AML-193 (cell line): ENCODE data around the gene KLK11.

ENCODE experiments used
- DNase-seq, 2 experiments: peaks; one replicate each; lab custom pipeline; 2025; lab: John Stamatoyannopoulos, UW

Gene KLK11

DNA sequence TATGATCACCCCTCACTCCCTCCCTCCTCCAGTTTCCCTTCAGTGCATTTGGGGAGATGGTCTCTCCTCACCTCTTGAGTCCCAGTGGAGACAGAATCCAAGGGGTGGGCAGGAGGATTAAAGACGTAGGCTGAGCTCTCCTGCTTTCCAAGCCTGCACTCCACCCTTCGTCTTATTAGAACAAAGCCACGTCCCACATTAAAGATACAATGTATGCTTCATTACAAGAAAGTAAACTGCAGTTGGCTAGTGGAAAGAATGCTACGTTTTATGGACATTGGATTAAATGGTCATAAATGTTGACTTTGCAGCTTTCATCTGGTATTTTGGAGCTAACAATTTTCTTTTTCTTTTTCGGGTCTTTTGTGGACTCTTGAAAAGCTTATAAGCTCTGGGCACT, 1.5 kb upstream of the KLK11 start:
- DNase-seq, result no peak

DNA sequence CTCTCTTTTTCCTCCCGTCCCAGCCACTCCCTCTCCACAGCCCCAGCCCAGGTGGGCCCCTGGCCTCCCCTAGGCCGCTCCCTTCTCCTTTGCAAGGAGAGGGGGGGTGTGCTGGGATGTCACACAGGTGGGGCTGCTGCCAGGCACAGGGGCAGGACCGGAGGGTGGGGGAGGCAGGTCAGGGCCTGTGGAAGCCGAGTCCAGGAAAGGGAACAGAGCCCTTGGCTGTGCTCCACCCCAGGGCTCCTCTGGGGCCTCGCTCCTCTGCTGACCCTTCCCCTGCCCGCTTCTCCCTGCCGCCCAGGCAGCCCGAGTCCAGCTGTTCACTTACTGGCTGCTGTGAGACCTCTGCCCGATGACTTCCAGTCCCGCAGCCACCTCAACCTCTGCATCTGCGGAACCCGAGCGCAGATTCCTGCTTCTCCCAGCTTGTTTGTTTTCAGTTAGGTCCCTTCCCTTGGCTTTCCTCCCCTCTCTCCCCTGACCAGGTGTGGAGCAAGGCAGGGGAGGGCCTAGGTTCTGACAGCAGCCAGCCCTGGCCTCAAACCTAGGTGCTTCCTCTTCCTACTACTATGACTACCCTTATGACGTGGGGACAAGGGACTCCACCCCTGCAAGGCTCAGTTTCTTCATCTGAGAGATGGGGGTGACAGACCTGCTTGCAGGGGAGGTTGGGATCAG, 850 bp upstream of the KLK11 start:
- DNase-seq, result no peak

DNA sequence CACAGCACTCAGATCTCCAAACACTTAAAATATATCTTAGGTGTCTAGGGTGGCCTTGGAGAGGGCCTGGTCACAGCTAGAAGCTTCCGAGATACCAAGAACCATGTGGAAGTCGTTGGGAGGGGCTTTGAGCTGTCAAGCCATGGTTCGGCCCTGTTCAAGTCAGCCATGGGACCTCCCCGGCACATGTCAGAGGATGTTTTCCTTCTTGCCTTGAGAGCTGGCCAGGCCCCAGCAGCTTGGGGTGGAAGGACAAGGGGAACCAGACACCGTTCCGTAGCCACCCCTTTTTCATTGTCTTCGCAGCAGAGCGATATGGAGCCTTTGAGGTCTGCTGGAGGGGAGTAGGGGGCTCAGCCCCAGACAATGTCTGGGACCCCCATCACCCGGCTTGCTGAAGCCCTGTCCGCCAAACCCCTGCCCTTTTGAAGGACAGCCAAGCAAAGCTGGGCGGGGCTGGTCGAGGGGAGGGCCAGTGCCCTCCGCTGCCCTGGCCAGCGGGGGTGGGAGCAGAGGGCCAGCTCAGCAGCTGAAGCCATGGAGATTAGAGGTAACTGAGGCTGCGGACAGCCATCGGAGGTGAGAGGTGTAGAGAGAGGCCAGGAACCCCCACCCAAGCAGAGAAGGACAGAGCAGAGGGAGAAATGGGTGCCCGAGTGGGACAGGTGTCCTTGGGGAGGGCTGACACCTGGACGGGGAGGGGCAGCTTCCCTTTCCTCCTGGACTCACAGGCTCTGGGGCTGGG, 435 bp downstream of the KLK11 start:
- DNase-seq, result no peak

DNA sequence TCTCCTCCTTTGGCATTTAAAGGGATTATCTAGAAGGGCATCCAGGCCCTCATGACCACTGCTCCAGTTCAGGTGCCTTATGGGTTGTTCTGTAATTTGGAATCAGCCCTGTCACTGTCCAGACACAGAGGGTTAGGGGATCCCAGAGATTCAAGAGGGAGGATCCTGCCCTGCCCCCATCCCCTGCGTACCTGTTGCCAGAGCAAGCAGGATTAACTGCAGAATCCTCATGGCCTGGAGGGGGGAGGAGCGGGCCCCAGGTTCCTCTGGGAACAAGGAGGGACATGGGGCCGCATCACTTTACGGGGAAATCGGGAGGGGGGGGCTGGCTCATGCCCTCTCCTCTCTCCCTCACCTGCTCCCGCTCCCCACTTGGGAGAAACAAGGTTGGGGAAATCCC, 1.0 kb downstream of the KLK11 start:
- DNase-seq, result no peak

DNA sequence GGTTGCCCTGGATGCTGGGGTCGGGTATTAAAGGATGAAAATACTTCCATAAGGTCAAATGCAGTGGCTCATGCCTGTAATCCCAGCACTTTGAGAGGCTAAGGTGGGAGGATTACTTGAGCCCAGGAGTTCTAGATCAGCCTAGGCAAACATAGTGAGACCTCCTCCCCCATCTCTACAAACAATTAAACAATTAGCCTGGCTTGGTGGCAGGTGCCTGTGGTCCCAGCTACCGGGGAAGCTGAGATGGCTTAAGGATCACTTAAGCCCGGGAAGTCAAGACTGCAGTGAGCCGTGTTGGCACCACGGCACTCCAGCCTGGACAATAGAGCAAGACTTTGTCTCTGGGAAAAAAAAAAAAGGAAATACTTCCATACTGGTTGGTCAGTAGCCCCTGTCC, 1.5 kb downstream of the KLK11 start:
- DNase-seq, result no peak

DNA sequence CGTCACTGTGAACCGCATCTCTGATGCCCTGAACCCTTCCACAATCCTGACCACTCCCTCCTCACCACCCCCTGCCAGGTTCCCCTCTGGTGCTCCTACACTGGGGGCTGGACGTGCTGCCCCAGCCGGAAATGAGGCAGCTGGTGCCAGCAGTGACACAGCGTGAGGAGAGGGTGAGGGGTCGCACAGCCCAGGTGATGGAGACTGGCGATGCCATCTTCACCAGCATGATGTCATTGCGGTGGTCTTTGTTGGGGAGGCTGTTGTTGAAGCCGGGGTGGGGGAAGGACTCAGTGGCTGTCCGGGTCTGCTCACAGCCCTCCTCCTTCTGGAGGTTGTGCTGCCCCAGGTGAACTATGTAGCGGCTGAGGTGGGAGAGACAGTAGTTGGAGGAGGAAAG, 2.5 kb downstream of the KLK11 start:
- DNase-seq, result no peak

DNA sequence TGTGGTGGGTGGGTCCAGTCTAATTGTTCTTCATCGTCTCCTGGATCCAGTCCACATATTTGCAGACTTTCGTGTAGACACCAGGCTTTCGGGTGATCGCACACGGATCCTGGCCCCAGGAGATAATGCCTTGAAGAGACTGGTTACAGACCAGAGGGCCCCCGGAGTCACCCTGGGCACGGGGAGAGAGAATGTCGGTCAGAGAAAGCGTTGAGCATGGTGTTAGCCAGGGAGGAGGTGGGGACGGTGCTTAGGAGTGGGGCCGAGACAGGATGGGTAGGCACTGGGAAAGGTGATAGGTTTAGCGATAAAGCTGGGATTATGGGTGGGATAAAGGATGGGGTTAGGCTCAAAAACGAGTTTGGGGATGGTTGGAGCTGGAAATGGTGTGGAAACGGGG, 3.9 kb downstream of the KLK11 start:
- no peak for DNase-seq

DNA sequence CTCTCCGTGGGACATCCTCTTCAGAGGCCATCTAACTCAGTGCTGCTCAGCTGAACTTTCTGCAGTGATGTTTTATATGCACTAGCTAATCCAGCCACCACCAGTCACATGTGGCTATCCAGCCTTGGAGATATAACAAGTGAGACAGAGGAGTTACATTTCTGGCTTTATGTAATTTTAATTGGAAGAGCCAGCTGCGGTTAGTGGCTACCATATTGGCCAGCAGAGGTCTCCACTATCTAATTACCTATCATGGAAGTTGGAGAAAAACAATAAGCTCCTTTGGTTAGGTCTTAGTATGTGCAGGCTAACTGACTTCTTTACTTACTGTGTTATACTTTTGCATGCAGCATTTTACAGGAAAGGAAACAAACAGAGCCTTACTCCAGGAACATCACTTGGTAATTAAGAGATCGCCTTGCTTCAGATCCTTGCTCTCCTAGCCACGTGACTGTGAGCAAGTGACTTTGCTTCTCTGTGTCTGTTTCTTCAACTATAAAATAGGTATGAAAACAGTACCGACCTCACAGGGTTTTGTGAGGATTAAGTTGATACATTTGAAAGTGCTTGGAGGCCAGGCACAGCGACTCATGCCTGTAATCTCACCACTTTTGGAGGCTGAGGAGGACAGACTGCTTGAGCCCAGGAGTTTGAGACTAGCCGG, 5.3 kb downstream of the KLK11 start:
- DNase-seq, result peak; percentile 35 to 70

DNA sequence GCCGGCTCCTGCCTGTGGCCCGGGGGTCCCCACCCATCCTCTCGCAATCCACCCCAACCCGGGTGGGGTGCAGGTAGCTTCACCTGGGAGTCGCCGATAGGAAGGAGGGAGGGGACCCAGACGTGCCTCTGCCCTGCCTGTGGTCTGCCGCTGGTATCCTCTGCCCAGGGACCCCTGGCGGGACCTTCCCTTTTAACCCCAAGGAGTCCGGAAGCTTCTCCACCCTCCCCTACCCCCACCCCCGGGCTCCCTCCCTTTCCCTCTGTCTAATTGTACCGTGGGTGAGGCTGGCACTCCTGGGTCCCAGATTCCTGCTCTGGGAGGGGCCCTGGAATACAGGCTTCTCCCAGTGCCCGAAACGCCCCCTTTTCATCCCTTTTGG, 6.9 kb downstream of the KLK11 start, which contains the start of gene KLK10:
KLK10 (minus strand) TSS at position 166 of the 382 bp plus-strand sequence. CDS start 579 bp downstream, outside the sequence.
- no peak for DNase-seq

DNA sequence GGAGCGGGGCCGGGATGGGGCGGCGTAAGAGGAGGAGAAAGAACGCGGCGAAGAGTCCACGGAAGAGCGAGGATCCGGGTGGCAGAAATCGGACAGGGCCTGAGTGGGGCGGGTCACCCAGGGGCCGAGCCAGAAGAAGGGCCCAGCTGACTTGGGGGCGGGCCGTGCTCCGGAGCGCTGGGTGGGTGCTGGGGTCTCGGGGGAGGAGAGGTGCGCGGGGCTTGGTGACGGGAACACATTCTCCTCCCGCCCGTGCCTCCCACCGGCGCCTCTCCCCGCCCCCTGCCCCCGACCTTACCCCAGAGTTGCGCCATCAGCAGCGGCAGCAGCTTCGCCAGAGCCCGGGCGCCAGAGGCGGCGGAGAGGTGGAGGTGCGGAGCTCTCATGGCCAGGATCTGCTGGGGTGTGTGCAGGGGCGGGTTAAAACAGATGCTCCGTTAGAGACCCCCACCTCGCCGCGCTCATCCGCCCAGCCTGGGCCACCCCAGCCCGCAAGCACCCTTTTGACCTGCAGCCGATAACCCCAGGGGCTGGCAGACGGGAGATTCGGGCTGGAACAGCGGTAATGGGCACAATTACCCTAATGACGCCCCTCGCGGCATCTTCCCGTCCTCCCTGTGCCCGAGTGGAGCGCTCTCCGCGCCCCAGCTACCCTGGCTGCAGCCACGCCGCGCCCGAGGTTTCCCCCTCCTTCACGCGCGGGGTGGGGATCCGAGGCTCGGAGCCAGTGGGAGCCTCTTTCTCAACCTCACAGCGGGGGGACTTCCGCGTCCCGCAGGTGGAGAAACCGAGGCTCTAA, 7.5 kb downstream of the KLK11 start:
- no peak for DNase-seq

DNA sequence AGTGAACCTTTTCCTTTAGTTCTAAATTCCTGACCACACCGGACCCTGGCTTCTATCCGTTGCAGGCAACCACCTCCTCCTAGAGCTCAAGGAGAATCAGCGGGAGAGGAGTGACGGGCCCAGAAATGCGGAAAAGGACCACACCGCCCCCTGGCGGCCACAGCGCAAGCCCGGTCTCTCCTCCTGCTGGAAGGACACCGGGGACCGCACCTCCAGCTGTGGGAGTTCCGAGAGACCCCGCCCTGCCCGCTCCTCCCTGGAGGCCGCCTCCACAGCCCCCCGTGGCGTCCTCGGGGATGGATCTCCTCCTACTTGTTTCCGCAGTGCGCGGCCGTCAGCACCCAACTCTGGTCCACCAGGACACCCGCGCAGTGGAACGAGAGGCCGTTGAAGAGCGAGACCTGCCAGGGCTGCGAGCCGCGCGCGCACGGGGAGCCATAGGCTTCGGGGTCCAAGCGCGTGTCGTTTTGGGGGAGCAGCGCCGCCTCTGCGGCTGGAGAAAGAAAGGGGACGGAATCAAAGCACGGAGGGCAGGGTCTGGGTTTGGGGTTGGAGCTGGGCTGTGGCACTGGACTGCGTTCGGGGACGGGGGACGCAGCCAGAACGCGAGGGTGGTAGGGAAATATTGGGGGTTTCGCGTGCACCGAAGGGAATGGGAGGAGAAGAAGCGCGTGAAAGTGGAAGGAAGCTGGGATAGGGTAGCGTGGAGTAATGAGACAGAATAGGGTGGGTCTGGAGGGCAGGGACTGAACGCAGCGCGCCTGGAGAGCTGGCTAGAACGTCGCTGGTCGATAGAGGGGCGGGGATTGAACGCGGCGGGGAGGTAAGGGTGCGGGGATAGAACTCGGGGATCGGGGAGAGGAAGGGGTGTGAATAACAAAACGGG, 9.4 kb downstream of the KLK11 start:
- no peak for DNase-seq

DNA sequence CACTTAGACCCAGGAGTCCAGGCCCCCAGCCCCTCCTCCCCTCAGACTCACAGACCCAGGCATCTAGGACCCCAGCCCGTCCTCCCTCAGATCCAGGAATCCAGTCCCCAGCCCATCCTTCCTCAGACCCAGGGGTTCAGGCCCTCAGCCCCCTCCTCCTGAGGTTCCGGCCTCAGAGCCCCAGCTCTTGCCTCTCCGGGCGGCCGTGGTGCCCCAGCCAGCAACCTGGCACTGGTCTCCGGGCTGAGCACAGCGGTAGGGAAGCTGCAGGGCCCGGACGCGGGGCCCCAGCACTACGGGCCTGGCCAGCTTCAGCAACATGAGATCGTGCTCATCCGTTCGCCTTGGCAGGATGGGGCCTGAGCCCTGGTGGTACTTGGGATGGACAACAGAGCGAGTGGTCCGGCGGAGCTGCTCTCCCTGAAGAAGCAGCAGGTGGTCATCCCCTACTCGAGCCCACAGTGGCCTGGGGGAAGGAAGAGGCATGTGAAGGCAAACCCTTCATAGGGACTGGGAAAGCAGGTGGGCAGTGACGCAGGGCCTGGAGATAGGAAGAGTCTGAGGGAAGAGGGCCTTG, 10.6 kb downstream of the KLK11 start:
- no peak for DNase-seq

DNA sequence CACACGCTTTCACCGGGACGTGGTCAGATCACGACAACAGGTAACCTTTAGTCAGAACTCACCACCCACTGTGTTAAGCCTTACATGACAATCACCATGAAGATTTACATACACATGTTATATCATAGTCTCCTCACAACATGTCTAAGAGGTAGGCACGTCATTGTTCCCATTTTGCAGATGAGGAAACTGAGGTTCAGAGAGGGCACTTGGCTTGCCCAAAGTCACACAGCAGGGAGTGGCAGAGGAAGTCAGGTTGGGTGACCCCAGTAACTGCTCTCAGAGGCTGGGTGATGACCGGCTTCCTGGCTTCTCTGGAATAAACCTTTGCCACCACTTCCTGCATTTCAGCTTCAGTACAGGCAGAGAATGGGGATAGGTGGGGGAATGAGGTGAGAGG, 12.2 kb downstream of the KLK11 start:
- no peak for DNase-seq

DNA sequence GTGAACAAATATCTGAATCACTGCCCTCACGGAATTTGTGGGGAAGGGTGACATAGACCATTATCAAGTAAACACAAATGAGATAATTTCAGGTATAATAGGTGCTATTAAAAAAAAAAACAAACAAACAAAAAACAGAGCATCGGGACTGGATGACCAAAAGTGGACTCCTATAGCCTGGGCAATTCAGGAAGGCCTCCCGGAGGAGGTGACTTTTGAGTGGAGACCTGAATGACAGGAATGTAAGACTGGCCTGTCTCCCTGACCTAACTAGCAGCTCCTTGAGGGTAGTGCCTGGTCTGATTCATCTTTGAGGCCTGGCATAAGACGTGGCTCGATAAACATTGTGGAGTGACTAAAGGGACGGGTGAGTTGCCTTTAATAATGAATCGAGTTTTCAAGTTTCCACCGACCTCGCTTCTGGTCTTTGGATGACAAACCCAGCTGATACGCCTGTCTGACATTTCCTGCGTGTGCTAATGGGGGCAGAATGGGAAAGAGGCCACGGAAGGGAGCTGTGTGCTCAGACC, 13.7 kb downstream of the KLK11 start:
- no peak for DNase-seq

DNA sequence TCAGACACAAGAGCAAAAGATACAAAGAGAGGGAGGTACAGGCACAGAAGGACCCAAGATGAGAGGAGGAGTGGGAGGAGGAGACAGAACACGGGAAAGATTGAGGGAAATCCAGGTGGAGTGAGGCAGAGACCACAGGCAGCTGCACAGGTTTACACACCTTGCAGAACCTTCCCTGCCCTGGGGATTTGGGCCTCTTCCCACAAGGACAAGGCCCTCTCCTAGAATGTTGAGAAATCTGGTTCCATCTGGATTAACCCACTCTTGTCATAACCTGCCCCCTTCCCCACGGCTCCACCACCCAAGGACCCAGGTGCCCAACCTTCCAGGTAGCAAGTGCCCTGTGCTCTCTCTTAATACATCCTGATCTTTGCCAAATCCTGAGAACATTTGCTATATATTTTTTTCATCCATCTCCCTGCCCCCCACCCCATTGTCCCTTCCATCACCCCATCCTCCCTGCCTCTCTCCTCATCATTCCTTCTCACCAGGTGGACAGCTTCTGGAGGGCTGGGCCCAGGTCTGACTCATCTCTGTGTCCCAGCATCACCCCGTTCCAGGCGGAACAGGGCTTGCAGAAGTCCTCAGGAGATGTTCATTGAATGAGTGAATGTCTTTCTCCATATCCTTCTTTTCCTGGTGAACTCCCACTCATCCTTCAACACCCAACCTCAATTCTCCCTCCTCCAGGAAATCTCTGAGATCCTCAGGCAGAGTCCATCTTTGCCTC, 16.2 kb downstream of the KLK11 start:
- DNase-seq, result no peak

DNA sequence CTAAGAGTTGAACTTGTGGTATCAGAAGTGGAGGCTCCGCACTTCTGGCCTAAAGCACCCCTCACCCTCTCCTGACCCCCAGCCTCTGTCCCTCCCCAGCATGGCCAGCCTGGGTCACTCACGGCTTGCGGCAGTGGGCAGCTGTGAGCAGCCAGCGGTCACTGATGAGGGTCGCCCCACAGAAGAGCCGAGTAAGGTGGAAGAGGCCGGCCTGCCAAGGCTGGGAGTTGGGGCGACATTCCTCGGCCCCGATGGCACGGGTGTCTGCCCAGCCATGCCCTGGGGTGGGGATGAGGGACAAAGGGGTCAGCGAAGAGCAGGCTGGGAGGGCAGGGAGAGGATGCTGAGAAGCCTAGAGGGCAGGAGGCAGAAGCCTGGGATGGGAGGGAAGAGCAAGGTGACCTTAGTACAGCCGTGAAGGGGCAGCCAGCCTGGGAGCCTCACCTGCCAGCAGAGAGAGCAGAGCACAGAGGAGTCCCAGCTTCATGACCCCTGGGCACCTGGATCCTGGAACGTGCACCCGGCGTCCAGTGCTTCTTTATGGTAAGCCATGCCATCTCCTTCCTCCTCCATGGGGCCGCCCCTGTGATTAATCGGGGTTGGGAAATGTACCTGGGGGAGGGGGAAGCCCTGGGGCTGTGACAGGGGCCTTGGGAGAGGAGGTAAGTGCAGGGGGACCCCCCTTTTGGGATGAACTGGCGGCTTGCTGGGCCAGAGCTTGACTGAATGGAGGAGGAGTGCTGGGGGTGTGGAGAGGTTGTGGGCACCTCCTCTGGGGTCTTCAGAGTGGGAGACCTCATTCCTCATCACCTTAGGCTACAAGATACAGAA, 17.1 kb downstream of the KLK11 start:
- DNase-seq, result no peak

DNA sequence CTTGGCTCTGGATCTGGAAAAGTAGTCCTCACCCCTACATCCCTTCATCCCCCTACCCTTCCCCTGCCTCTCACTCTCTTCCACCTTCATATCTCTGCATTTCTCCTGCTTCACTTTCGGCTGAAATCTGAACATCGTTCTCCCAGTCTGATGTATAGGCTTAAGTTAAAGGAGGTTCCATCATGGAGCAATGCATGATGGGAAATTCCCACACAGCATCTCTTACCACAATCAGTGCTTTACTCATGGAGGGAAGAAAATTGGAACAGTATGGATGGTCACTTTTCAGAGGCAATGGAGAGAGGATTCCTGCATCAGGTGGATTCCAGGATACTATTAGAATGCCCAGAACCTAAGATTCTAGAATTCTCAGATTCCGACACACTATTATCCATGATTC, 18.9 kb downstream of the KLK11 start:
- no peak for DNase-seq

DNA sequence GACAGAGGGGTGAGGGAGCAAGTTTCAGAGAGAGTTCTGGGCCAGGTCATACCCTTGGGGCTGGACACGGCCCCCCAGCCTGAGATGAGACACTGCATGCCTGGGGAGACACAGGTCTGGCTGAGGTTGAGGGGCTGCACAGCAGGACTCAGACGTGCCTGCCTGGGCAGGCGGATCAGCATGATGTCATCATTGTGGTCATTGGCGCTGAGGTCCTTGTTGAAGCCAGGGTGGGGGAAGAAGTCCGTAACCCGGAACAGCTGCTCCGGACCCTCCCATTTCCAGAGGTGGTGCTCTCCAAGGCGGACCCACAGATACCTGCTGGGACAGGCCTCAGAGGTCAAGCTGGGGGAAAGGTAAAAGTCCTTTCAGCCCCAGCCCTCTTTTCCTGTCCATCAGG, 20.0 kb downstream of the KLK11 start:
- no peak for DNase-seq

DNA sequence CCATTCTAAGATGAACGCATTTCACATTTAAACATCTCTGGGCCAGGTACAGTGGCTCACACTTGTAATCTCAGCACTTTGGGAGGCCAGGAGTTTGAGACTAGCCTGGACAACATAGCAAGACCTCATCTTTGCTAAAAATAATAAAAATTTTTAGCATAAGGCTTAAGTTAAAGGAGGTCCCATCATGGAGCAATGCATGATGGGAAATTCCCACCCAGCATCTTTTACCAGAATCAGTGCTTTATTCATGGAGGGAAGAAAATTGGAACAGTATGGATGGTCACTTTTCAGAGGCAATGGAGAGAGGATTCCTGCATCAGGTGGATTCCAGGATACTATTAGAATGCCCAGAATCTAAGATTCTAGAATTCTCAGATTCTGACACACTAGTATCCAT, 21.2 kb downstream of the KLK11 start:
- DNase-seq, result no peak
